HCT116 (cell line): ENCODE measurements around the gene ACOXL. TPM values are rescaled to one million over a fixed set of nuclear protein-coding genes. Genes with fewer than 3 reads are reported as not detected.

Experiments used
- ATAC-seq: fragments of 200-7000 bp; cut with Tn5 transposase; 2 replicates; pipeline ENCODE4 v1.9.1; 2020; ENCODE audit warnings: mild to moderate bottlenecking, moderate library complexity
- BruUV-seq: library from RNA; stranded (reverse); fragments of 400-500 nt; replicated peaks from 2 replicates; lab custom pipeline; 2021; lab: Mats Ljungman, UMichigan
- CTCF ChIA-PET: fragments of 300-600 bp; sonication (Branson Sonifier 250); formaldehyde crosslinking; loops from one replicate; lab custom pipeline; 2021; ENCODE audit warnings: antibody characterized with exemption; lab: Charles Lee
- POLR2A ChIA-PET: fragments of 300-600, 350-600 bp; sonication (Branson Sonifier 250); formaldehyde crosslinking; loops from one replicate; lab custom pipeline; 2021; ENCODE audit warnings: antibody characterized with exemption; lab: Charles Lee
- RAD21 ChIA-PET, 2 experiments: fragments of 300-600 bp; sonication (Branson Sonifier 250); formaldehyde crosslinking; loops; one replicate each; lab custom pipeline; 2023; ENCODE audit warnings: low total read pairs in 2 of 2; ENCODE audit not compliant: uncharacterized antibody in 2 of 2, unreplicated experiment in 2 of 2, low non-redundant PET in 1 of 2; lab: Charles Lee
- DNase-seq: peaks from one replicate; pipeline ENCODE4 v3.0.0-alpha.2; 2010; ENCODE audit warnings: low read depth, low spot score
- H2AFZ ChIP-seq: fragments of 200-600 bp; shearing (Covaris generic), sonication (generic); 2 replicates; pipeline ENCODE4 v1.6.1; 2017; ENCODE audit warnings: low read depth, mixed run types, mixed read lengths, antibody characterized with exemption, low read length; ENCODE audit not compliant: poor library complexity, severe bottlenecking
- H3K27ac ChIP-seq: 2 replicates; pipeline ENCODE4 v1.5.1; 2012; ENCODE audit warnings: low read depth, low read length
- H3K27me3 ChIP-seq: fragments of 200-600 bp; sonication (generic); 2 replicates; pipeline ENCODE4 v1.6.1; 2016; ENCODE audit warnings: mixed run types, low read length, mixed read lengths; ENCODE audit not compliant: insufficient read depth
- H3K36me3 ChIP-seq, 2 experiments: fragments of 200-500 bp in 1 of 2; fragments of 200-600 bp in 1 of 2; sonication (Bioruptor generic) in 1 of 2; sonication (generic) in 1 of 2; 2 replicates each; pipeline versions ENCODE4 v1.5.1 to v1.6.1; 2014 to 2016; ENCODE audit warnings: low read length in 2 of 2, inconsistent platforms in 1 of 2, mixed read lengths in 1 of 2, mixed run types in 1 of 2; ENCODE audit not compliant: insufficient read depth in 2 of 2, control insufficient read depth in 1 of 2
- H3K4me1 ChIP-seq, 2 experiments: fragments of 200-600 bp in 1 of 2; sonication (generic) in 1 of 2; 2 replicates each; pipeline versions ENCODE4 v1.5.1 to v1.6.1; 2012 to 2017; ENCODE audit warnings: low read length in 2 of 2, inconsistent platforms in 1 of 2, mild to moderate bottlenecking in 1 of 2, mixed read lengths in 1 of 2, mixed run types in 1 of 2, moderate library complexity in 1 of 2; ENCODE audit not compliant: insufficient read depth in 2 of 2, control insufficient read depth in 1 of 2
- H3K4me2 ChIP-seq: fragments of 200-600 bp; sonication (generic); 2 replicates; pipeline ENCODE4 v1.6.1; 2017; ENCODE audit warnings: mixed run types, low read length, mixed read lengths
- H3K4me3 ChIP-seq, 2 experiments: fragments of 200-600 bp in 1 of 2; sonication (generic) in 1 of 2; replicated peaks in 1 of 2; 2 replicates each; pipeline ENCODE4 v1.5.1; 2011 to 2016; ENCODE audit warnings: low read length in 2 of 2, control low read depth in 1 of 2, low read depth in 1 of 2, mild to moderate bottlenecking in 1 of 2, mixed read lengths in 1 of 2, mixed run types in 1 of 2
- H3K79me2 ChIP-seq: fragments of 200-600 bp; sonication (generic); 2 replicates; pipeline ENCODE4 v1.6.1; 2017; ENCODE audit warnings: mild to moderate bottlenecking, mixed run types, low read length, moderate library complexity, mixed read lengths; ENCODE audit not compliant: insufficient read depth
- H3K9ac ChIP-seq: fragments of 200-600 bp; sonication (generic); 2 replicates; pipeline ENCODE4 v1.6.1; 2016; ENCODE audit warnings: low read length, mixed read lengths
- H3K9me2 ChIP-seq: fragments of 200-600 bp; sonication (generic), shearing (Covaris generic); 2 replicates; pipeline ENCODE4 v1.6.1; 2017; ENCODE audit warnings: mixed run types, mild to moderate bottlenecking, moderate library complexity; ENCODE audit not compliant: insufficient read depth
- H3K9me3 ChIP-seq, 2 experiments: fragments of 200-500 bp in 1 of 2; fragments of 200-600 bp in 1 of 2; sonication (Bioruptor generic) in 1 of 2; sonication (generic) in 1 of 2; 2 replicates each; pipeline ENCODE4 v1.6.1; 2014 to 2017; ENCODE audit warnings: low read length in 2 of 2, mixed read lengths in 2 of 2, inconsistent platforms in 1 of 2, low read depth in 1 of 2, mild to moderate bottlenecking in 1 of 2, mixed run types in 1 of 2, moderate library complexity in 1 of 2; ENCODE audit not compliant: control insufficient read depth in 1 of 2, insufficient read depth in 1 of 2
- H4K20me1 ChIP-seq: fragments of 200-600 bp; sonication (generic), shearing (Covaris generic); 2 replicates; pipeline ENCODE4 v1.6.1; 2017; ENCODE audit warnings: mixed run types, mild to moderate bottlenecking, moderate library complexity; ENCODE audit not compliant: insufficient read depth
- CBX3 ChIP-seq: IDR thresholded peaks from 2 replicates; pipeline ENCODE4 v1.6.1; 2012; ENCODE audit warnings: low read depth
- CEBPB ChIP-seq: IDR thresholded peaks from 2 replicates; pipeline ENCODE4 v1.6.1; 2012; ENCODE audit warnings: low read depth
- CTCF ChIP-seq, 3 experiments: fragments of 200-600 bp in 1 of 3; sonication (generic) in 1 of 3; IDR thresholded peaks in 2 of 3; conservative IDR thresholded peaks in 1 of 3; 2 replicates each; pipeline ENCODE4 v1.5.1; 2012 to 2017; ENCODE audit warnings: low read depth in 2 of 3, low read length in 2 of 3, antibody characterized with exemption in 1 of 3, borderline replicate concordance in 1 of 3, control low read depth in 1 of 3, mild to moderate bottlenecking in 1 of 3, mixed read lengths in 1 of 3, mixed run types in 1 of 3, moderate library complexity in 1 of 3; ENCODE audit not compliant: insufficient read depth in 1 of 3
- EGR1 ChIP-seq: IDR thresholded peaks from 2 replicates; pipeline ENCODE4 v1.6.1; 2012; ENCODE audit warnings: low read depth
- ELF1 ChIP-seq: IDR thresholded peaks from 2 replicates; pipeline ENCODE4 v1.6.1; 2012; ENCODE audit warnings: low read depth, borderline replicate concordance
- EZH2 ChIP-seq: fragments of 200-600 bp; sonication (generic); IDR thresholded peaks from 2 replicates; pipeline ENCODE4 v1.6.1; 2017; ENCODE audit warnings: antibody characterized with exemption, mixed run types
- FOSL1 ChIP-seq: IDR thresholded peaks from 2 replicates; pipeline ENCODE4 v1.6.1; 2012; ENCODE audit warnings: low read depth
- POLR2A ChIP-seq: IDR thresholded peaks from 2 replicates; pipeline ENCODE4 v1.7.0; 2011; ENCODE audit warnings: borderline replicate concordance; ENCODE audit not compliant: insufficient read depth, insufficient read length; ENCODE audit errors: extremely low read depth
- POLR2AphosphoS5 ChIP-seq: IDR thresholded peaks from 2 replicates; pipeline ENCODE4 v1.6.1; 2011; ENCODE audit warnings: mild to moderate bottlenecking, low read depth, low read length, moderate library complexity
- RAD21 ChIP-seq: IDR thresholded peaks from 2 replicates; pipeline ENCODE4 v1.6.1; 2012; ENCODE audit warnings: low read depth, mild to moderate bottlenecking
- REST ChIP-seq: IDR thresholded peaks from 2 replicates; pipeline ENCODE4 v1.6.1; 2012; ENCODE audit warnings: low read depth
- SIN3A ChIP-seq: IDR thresholded peaks from 2 replicates; pipeline ENCODE4 v1.6.1; 2012; ENCODE audit warnings: low read depth
- SP1 ChIP-seq: IDR thresholded peaks from 2 replicates; pipeline ENCODE4 v1.6.1; 2012; ENCODE audit warnings: low read depth
- SRF ChIP-seq: IDR thresholded peaks from 2 replicates; pipeline ENCODE4 v1.6.1; 2012; ENCODE audit warnings: low read depth
- TCF7L2 ChIP-seq: IDR thresholded peaks from 2 replicates; pipeline ENCODE4 v1.7.0; 2011; ENCODE audit warnings: borderline replicate concordance, inconsistent platforms; ENCODE audit not compliant: insufficient read depth, insufficient read length; ENCODE audit errors: extremely low read depth
- YY1 ChIP-seq: IDR thresholded peaks from 2 replicates; pipeline ENCODE4 v1.6.1; 2011; ENCODE audit warnings: low read length, low read depth, moderate library complexity, mild to moderate bottlenecking; ENCODE audit not compliant: insufficient replicate concordance; ENCODE audit errors: extremely low read depth
- ZBTB33 ChIP-seq: IDR thresholded peaks from 2 replicates; pipeline ENCODE4 v1.6.1; 2011; ENCODE audit warnings: mild to moderate bottlenecking, low read length, moderate library complexity; ENCODE audit not compliant: insufficient replicate concordance; ENCODE audit errors: extremely low read depth
- ZFX ChIP-seq: fragments of 450-650 bp; IDR thresholded peaks from 2 replicates; pipeline ENCODE4 v1.6.1; 2017
- ZNF274 ChIP-seq: fragments of 200-500 bp; sonication (Bioruptor generic); IDR thresholded peaks from 2 replicates; pipeline ENCODE4 v1.6.1; 2014; ENCODE audit warnings: mild to moderate bottlenecking, low read depth, low read length, inconsistent platforms
- intact Hi-C: fragments of 100-400 bp; cut with micrococcal nuclease; formaldehyde crosslinking; loops from 2 replicates; pipeline ENCODE4 v1.10.0; 2022
- total RNA-seq: library from RNA; stranded (reverse); gene quantifications from one replicate; pipeline ENCODE4 v1.2.1, GENCODE V29; 2021; ENCODE audit not compliant: unreplicated experiment

ACOXL gene
- total RNA-seq, 1 experiment from 2014 or later: 5.5 TPM

- Histone ChIP-seq H3K27ac (no peak overlapping the region), H3K36me3 (no peaks in the 10 kb centered on the region), H3K4me1 (peaks cover 4 to 6% of the 10 kb centered on the region in 2 experiments; a peak in 3 of 4 replicates), H3K4me3 (no peak overlapping the region), H2AFZ (no peak overlapping the region), H4K20me1 (no peaks in the 10 kb centered on the region), H3K4me2 (no peak overlapping the region), H3K9me3 (no peaks in the 10 kb centered on the region), H3K9me2 (no peaks in the 10 kb centered on the region), H3K9ac (no peak overlapping the region), H3K79me2 (no peaks in the 10 kb centered on the region), H3K27me3 (no peaks in the 10 kb centered on the region)
- CTCF ChIA-PET: no interaction called here
- BruUV-seq: no TSS peak
- POLR2A ChIA-PET: no interaction called here
- ATAC-seq: no peak
- RAD21 ChIA-PET: no interaction called here
- DNase-seq: no peak
- TF ChIP-seq SP1 (no peak), CEBPB (no peak), EZH2 (no peak), ZNF274 (no peak), CBX3 (no peak), SIN3A (no peak), FOSL1 (no peak), ELF1 (no peak), POLR2AphosphoS5 (no peak), REST (no peak), POLR2A (no peak), EGR1 (no peak), RAD21 (no peak), ZBTB33 (no peak), YY1 (no peak), SRF (no peak), CTCF (IDR thresholded peaks at IDR 0.05 in 2 of 3, conservative IDR thresholded peaks at IDR 0.05 in 1 of 3; ENCODE audit: borderline replicate concordance in 1 of 3, insufficient read depth in 1 of 3, low read depth in 2 of 3, low read length in 2 of 3) (no peak), ZFX (no peak), TCF7L2 (no peak)
- intact Hi-C loops: no loop called here
Observed at GRCh38 chr2:110995911-110996310, 263.5 kb downstream of the ACOXL start.
